ENCODE data around the gene FAM184A. TPM values are rescaled to one million over a fixed set of nuclear protein-coding genes. Genes with fewer than 3 reads are reported as not detected.
"Not testable (repeated sequence)": the region's sequence is repeated elsewhere in the genome, so short reads cannot be mapped to it uniquely, and the experiment has no call there.

Gene FAM184A
- total RNA-seq, 1 donor from 2014 or later, result 4.8 TPM

DNA sequence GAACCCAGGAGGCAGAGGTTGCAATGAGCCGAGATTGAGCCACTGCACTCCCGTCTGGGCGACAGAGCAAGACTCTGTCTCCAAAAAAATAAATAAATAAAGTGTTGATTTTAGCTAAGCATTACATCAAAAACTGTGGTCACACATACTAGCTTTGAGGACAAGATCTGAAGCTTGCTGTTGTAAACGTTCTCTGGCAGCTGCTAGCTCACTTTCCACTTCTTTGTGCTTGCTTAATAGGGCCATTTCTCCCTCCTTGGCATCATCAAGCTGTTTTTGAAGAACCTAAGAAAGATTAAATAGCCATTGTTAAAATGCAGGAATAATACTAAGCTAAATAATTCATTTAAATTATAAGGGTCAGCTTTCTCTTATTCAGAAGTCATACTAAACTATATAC lies 55.7 kb downstream of the FAM184A start:
- DNase-seq (ENCODE audit: low spot score), result no peak

DNA sequence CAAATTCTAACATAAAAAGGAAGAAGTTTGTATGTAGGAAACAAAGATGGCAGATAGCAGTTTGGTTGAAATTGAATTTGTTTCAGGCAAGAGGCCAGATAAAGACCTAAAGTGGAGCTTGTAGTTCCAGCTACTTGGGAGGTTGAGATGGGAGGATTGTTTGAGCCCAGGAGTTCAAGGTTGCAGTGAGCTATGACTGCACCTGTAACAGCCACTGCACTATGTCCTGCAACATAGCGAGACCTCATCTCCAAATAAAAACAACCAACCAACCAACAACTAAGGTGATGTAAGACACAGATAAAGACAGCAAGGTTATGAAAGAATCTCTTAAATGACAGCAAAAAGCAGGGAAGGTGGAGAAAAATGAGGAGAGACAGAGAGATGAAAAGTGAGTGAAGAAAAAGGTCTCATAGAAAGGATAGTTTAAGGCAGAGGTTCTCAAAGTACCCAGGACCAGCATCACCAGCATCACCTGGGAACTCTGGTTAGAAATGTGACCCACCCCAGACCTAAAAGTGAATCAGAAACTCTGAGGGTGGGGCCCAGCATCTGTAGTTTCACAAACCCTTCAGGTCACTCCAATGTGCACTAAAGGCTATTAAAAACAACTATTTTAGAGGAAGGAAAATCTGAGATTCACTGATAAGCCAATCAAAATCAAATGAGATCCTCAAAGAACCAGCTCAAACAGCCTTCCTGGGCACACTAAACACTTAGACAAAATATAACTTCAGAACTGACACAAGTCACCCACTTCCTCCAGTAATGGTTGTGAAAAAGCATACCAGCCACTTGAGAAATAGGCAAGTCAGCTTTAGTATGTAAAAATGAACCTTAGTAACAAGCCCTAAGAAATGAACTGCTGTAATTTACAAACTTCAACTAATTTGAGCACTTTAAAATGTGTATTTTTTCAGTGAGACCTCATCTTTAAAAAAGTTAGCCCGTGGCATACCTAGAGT lies 57.6 kb downstream of the FAM184A start:
- DNase-seq (ENCODE audit: low spot score), result no peak

DNA sequence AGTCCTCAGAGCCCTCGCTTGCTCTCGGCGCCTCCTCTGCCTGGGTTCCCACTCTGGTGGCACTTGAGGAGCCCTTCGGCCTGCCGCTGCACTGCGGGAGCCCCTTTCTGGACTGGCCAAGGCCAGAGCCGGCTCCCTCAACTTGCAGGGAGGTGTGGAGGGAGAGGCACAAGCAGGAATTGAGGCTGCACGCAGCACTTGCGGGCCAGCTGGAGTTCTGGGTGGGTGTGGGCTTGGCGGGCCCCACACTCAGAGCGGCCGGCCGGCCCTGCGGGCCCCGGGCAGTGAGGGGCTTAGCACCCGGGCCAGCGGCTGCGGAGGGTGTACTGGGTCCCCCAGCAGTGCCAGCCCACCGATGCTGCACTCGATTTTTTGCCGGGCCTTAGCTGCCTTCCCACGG lies 63.3 kb downstream of the FAM184A start:
- DNase-seq (ENCODE audit: low spot score), result not testable (repeated sequence)

DNA sequence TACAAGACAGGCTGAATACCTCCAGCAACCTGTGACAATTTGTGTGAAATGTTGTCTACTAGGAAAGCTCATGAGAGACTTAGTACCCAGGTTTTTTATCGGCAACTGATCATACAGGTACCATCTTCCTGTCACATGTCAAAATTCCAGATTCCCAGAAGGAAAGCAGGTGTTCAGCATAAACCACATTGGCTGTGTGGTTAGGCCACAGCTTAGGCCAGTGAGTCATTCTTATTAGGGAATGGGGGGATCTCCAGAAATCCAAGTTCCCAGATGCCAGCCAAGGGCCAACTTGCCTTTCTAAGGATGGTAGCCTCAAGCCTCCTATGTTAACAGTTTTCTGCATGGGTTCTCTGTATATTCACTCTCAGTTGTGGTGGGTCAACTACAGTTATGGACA lies 65.9 kb downstream of the FAM184A start:
- DNase-seq (ENCODE audit: low spot score), result no peak

DNA sequence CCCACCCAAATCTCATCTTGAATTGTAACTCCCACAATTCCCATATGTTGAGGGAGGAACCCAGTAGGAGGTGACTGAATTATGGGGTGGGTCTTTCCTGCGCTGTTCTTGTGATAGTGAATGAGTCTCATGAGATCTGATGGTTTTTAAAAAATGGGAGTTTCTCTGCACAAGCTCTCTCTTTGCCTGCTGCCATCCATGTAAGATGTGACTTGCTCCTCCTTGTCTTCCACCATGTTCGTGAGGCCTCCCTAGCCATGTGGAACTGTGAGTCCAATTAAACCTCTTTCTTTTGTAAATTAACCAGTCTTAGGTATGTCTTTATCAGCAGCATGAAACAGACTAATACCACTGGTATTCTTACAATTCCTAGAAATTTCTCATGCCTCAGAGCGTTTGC lies 69.2 kb downstream of the FAM184A start:
- DNase-seq (ENCODE audit: low spot score), result not testable (repeated sequence)

DNA sequence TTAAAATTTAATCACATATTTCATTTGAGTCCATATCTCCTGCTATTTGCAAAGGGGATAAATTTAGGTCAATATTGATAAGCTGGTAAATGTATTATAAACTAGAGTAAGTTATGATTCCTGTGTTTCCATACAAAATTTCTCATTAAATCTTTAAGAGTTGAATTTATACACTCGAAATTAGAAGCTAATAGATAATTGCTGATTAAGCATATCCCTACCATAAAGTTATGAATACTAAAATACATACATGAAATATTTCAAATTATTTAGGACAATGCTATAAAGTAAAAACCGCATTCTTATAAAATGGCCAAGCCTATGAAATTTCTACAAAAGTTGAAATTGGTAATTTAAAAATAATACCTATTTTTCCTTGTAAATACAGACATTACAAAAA lies 71.5 kb downstream of the FAM184A start:
- DNase-seq (ENCODE audit: low spot score), result no peak

DNA sequence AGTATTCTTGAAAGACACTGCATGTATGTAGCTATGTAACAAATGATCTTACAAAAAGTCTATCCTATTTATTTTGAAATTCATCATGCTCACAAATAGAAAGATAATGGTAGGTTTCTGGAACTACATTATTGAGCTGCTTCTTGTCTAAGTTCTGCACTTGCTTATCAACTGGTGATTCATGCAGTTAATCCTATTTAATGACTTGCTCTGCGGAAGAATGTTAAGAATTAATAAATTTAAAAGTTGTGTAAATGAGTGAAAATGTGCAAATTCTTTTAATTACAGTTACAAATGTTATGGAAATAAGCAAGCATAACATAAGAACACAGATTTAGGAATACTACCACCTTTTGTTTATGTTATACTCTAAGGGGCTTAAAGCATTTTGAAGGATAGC lies 76.4 kb downstream of the FAM184A start:
- no peak for DNase-seq (ENCODE audit: low spot score)

DNA sequence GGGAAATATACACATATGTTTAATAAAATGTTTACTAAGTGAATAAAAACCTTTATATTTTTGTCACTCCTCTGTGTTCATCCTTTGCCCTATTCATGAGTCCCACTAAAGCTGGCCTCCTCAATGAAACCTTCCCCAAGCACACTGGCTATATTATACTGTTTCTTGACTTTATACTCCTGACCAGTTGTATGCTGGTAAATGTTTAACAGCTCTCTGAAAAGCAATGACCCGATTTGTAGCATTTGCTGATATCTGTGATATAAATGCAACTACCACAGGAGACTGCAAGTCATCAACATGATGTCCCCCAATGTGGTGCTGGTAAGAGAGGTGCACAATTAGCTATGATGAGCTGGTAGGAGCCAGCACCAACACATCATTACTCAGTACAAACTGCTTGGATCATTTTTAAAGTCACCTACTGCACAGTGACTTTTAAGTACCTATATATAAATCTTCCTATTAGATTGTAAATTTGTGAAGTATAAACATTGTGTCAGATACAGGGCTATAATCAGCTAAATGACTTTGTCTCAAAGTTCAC lies 78.9 kb downstream of the FAM184A start:
- DNase-seq (ENCODE audit: low spot score), result no peak

DNA sequence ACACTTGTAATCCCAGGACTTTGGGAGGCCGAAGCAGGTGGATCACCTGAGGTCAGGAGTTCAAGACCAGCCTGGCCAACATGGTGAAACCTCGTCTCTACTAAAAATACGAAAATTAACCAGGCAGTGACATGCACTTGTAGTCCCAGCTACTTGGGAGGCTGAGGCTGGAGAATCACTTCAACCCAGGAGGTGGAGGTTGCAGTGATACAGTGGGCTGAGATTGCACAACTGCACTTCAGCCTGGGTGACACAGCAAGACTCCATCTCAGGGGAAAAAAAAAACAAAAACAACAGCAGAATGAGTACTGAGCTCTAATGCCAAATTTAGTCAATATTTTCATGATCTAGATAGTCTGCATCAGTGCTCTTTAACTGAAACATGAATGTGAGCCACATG lies 81.0 kb downstream of the FAM184A start:
- DNase-seq (ENCODE audit: low spot score), result not testable (repeated sequence)

DNA sequence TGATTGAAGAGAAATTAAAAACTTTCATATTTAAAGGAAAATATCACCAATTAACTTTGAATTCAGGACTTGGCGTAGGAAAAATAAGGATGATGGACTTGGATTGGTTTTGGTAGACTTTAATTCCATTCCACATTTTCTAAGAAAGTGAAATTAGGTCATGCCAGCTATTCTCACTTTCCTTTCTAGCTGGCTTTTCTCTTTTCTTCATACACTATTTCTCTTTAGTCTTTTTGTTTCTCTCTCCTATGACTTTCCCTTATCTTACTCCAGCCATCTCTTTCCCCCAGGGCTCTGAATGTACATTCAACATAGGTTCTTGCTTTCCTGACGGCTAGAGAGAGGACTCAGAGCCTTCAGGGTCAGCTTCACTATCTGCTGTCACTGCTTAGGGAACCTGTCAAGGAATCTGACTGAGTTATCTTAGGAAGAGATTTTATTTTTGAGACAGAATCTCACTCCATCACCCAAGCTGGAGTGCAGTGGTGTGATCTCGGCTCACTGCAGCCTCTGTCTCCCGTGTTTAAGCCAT lies 82.1 kb downstream of the FAM184A start:
- no peak for DNase-seq (ENCODE audit: low spot score)

DNA sequence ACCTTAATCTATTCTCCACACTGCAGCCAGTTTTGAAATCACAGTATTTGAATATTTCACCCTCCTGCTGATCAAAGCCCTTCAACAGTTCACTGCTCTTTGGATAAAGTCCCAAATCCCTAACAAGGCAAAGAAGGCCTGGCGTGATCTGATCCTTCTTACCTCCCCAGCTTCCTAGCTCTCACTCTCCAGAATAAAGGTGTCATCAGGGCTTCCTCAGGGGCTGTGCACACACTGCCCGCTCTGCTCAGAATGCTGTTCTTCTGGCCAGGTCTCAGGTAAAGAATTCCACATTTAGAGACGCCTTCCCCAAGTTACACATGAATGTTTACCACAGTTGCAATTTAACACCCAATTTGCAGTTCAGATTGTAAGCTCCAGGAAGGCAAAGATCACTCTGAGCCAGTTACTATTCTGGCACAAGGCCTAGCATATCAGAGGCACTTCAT lies 84.6 kb downstream of the FAM184A start:
- DNase-seq (ENCODE audit: low spot score), result no peak

DNA sequence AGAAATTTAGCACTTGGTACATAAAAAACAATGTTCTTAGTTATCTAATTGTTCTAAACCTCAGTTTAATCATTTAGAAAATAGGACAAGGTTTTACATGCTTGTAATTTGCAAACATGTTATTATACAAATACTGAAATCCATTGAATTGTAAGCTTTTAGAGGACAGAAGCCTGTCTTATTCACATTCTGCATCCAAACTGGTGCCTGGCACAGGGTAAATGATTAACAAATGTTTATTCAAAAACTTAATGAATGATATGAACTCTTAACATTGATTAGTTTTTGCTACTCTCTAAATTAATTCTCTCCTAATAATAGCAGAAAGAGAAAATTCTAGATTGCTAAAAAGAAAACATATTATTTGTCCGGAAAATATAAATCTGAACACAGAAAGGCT lies 85.1 kb downstream of the FAM184A start:
- DNase-seq (ENCODE audit: low spot score), result no peak

DNA sequence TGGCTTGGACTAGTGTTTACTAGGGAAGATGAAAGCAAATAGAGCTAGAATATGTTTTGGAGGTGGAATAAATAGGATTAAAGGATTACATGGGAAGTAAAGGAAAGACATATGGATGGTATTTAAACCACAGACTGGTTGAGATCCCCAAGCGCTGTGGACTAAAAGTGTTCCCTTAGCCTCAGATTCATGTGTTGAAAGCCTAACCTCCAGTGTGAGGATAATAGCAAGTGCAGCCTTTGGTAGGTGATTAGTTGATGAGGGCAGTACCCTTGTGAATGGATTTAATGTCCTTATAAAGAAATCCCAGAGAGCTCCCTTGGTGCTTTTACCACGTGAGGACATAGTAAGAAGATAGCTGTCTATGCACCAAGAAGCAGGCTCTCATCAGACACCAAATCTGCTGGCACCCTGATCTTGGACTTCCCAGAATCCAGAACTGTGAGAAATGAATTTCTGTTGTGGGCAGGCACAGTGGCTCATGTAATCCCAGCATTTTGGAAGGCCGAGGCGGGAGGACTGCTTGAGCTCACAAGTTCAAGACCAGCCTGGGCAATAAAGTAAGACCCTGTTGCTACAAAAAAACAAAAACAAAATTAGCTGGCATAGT lies 86.2 kb downstream of the FAM184A start:
- DNase-seq (ENCODE audit: low spot score), result no peak

DNA sequence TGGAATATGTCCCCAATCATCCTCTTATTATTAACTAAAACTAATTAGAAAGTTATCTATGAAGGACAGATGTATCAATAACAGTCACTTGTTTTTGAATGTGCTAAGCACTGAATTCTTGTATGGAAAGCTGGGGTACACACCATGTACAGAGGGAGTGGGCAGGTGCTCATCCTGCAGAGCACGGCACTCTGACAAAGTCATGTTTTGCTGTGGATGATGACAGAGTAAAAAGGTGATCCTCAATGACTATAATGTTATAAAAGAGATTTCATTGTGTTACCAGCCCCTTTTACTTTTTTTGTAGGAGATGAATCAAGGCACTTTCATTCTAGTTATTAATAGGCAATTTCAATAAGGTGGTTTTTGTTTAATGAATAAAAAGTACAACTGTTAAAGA lies 92.2 kb downstream of the FAM184A start:
- no peak for DNase-seq (ENCODE audit: low spot score)

DNA sequence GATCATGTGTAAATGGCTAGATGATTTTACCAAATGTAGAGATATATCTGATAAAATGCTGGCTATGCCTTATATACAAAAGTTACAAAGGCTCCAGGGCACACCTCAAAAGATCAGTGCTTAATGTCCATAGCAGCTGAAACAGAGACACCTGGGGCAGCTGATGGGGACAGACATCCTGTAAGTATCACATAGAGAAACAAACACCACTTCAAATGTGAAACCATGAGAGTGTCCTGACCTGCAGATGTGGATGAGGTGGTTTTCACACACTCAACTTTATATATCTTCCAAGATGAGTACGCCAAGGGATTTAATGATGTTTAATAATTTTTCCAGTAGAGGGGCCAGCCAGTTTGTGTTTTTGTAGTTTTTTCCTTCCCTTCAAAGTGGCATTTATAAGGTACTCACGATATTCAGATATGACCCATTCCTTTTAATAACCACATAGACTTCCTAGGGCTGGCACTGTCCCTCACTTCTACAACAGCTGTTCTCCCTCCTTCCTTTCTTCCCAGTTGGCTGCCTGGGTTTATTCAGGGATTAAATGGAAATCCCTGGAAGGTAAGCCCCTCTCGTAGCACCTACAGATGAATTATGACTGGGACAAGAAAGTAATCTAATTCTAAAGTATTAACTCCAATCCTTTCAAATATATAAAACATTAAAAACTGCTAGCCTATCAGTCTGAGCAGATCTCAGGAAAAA lies 93.2 kb downstream of the FAM184A start:
- no peak for DNase-seq (ENCODE audit: low spot score)

DNA sequence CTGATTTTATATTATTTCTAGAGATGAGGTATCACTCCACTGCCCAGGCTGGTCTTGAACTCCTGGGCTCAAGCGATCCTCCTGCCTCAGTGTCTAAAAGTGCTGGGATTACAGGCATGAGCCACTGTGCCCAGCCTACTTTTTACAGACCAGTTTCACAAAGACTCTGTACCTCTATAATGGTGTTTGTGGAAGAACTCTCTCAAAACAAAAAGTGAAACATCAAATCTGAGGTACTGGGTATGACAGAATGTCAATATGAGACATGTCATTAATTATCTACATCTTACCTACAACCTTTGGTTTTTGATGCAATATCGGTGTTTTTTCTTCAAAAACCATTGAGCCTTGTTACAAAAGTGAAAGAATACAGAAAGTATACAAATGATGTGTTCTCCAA lies 94.1 kb downstream of the FAM184A start:
- DNase-seq (ENCODE audit: low spot score), result no peak

DNA sequence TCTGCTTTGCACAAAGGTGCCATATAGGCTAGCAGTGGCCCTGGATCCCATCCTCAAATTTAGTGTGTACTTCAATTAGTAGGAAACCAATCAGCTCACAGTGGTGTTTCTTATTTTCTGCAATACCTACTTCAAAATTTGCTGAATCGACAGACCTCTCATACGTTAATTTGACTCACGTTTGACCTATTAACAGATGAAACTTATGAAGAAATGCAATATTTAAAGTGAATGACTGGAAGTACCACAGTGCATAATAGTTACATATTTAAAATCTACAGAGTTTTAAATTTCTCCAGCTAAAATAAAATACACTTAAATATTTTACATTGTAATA lies 95.9 kb downstream of the FAM184A start:
- no peak for DNase-seq (ENCODE audit: low spot score)

DNA sequence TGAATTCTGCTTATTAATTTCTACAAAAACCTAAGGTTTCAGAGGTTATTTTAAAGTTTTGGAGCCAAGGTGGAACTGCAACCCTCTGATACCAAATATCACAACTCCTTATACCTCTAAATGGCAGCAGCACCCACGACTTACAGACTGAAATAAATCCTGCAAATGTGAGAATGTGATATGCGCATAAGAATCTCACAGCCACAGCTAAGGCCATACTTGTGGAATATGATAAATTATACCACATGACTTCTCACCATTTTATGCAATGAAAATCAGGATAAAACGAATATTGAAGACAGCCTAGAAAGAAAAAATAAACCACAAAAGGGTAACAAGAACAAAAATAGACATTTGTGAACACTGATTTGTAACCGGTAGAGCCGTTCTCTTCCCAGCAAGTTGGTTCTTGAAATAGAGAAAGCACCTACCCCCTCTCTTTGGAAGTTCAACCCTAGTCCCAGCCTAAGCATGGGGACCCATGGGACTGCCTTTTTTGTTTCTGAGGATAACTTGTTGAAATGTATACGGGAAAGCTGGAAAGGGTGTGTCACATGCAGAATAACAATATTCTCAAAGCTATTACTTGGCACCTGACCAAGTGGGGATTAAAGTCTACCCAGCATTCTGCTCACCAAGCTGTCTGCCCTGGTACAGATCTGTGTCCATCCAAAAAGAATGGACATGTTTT lies 96.4 kb downstream of the FAM184A start:
- DNase-seq (ENCODE audit: low spot score), result no peak

DNA sequence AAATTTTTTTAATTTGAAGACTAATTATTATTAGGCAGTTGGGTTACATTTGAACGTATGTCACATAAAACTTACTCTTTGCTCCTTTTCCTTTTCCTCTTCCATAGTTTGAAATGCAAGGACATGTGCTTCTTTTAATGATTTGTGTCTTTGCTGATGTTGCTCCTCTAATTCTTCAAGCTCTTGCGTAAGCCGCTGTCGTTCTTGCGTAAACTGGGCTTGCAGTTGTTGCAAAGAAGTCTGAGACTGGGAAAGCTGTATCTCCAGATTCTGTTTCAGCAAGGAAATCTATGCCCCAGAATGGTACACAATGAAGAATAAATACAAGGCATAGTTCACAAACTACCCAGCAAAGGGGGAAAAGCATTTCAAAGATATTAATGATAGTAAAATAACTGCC lies 98.4 kb downstream of the FAM184A start:
- no peak for DNase-seq (ENCODE audit: low spot score)

DNA sequence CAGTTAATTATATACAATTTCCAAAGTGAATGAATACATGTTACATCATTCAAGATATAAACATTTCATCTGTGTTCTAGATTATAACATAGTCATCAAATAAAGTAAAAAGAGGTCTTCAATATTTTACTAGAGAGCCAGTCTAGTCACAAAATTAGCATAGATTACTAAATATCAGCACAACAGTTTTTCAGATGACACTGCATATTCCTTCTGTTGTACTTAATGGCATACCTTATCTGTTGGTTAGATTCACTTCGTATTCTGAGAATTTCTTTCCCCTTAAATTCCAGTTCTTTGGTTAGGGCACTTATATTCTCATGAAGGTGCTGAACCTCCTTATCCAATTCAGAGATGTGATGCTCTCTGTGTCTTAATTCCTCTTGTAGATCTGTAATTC lies 103.7 kb downstream of the FAM184A start:
- no peak for DNase-seq (ENCODE audit: low spot score)

DNA sequence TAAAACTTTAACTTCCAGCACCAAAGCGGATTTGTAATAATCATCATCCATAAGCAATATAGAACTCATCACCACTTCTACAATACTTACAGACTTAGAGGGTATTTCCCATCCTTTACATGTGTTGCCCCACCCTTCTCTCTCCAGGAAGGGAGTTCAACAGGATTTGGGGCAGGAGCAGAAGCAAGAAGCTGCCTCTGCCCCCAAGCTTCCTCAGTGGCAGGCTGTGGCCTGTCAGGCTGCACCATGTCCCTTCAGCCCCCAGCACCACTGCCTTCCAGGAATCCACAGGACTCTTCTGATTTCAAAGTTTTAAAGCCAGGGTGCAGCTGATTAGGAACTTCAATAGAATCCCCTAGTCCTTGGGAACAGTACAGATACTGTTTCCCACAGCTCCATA lies 106.8 kb downstream of the FAM184A start:
- no peak for DNase-seq (ENCODE audit: low spot score)

Measured in mesenteric fat pad (tissue), 1 donor.